Transverse colon (tissue), 4 donors: ENCODE data around the gene MANBA. TPM values are rescaled to one million over a fixed set of nuclear protein-coding genes. Genes with fewer than 3 reads are reported as not detected.

ENCODE experiments used
- DNase-seq: peaks from one replicate; pipeline ENCODE4 v3.0.0-alpha.2; 2019
- H3K27ac ChIP-seq, 4 donors: fragments of 200-600 bp; sonication (generic); 2 replicates each; pipeline ENCODE4 v1.5.1; 2016 to 2018; ENCODE audit warnings: inconsistent platforms in 4 of 4
- H3K27me3 ChIP-seq: fragments of 200-600 bp; sonication (generic); 2 replicates; pipeline ENCODE4 v1.5.1; 2017; ENCODE audit warnings: inconsistent platforms
- H3K36me3 ChIP-seq, 4 donors: fragments of 200-600 bp; sonication (generic); 2 replicates each; pipeline ENCODE4 v1.5.1; 2017 to 2019; ENCODE audit warnings: inconsistent platforms in 4 of 4
- H3K4me1 ChIP-seq, 4 donors: fragments of 200-600 bp; sonication (generic); 2 replicates each; pipeline ENCODE4 v1.5.1; 2017 to 2020; ENCODE audit warnings: inconsistent platforms in 4 of 4
- H3K4me3 ChIP-seq, 4 donors: fragments of 200-600 bp; sonication (generic); 1 replicate in 1 of 4; 2 replicates in 3 of 4; pipeline versions ENCODE4 v1.5.1 to v1.6.1; 2017 to 2019; ENCODE audit warnings: inconsistent platforms in 4 of 4
- H3K9me3 ChIP-seq, 2 donors: fragments of 200-600 bp; sonication (generic); 2 replicates each; pipeline ENCODE4 v1.5.1; 2017 to 2019; ENCODE audit warnings: inconsistent platforms in 2 of 2
- CTCF ChIP-seq, 5 experiments: fragments of 200-600 bp in 3 of 5; fragments of 450-650 bp in 2 of 5; sonication (generic) in 3 of 5; IDR thresholded peaks; 1 replicate in 2 of 5; 2 replicates in 3 of 5; pipeline ENCODE4 v1.5.1; 2016 to 2017; ENCODE audit warnings: antibody characterized with exemption in 5 of 5, inconsistent platforms in 3 of 5, mild to moderate bottlenecking in 2 of 5, moderate library complexity in 1 of 5
- EP300 ChIP-seq: sonication (generic); formaldehyde crosslinking; IDR thresholded peaks from one replicate; pipeline ENCODE4 v1.6.1; 2017; ENCODE audit warnings: antibody characterized with exemption, low read depth
- POLR2A ChIP-seq: fragments of 450-650 bp; IDR thresholded peaks from one replicate; pipeline ENCODE4 v1.6.1; 2016; ENCODE audit warnings: antibody characterized with exemption, mild to moderate bottlenecking, moderate library complexity
- POLR2AphosphoS5 ChIP-seq, 3 donors: sonication (generic); formaldehyde crosslinking; IDR thresholded peaks; one replicate each; pipeline ENCODE4 v1.6.1; 2016; ENCODE audit warnings: antibody characterized with exemption in 3 of 3
- WGBS, 2 donors: methylation state at CpG; one replicate each; pipeline ENCODE4 v1.1.5; 2018; ENCODE audit warnings: low coverage in 1 of 2; 5-methylcytosine and 5-hydroxymethylcytosine counted together
- in situ Hi-C, 4 donors: fragments of 200-750 bp; cut with MboI; loops; one replicate each; pipeline versions ENCODE4 v1.15.0 to v1.15.1; 2017; ENCODE audit warnings: low sequenced_read_pairs in 3 of 4, low pct_ligation_motif_present in 1 of 4, low pct_unique_long_range_greater_than_20kb in 1 of 4
- intact Hi-C: fragments of 100-400 bp; cut with DNase I; formaldehyde crosslinking; loops from one replicate; pipeline ENCODE4 v1.15.1; 2023; ENCODE audit warnings: low total_unique reads
- total RNA-seq, 4 donors: library from RNA; depleted of rRNA; stranded (reverse); fragments of >200 nt; gene quantifications; one replicate each; pipeline ENCODE4 v1.1.0, GENCODE V29; 2016

MANBA gene
- total RNA-seq, 4 donors from 2014 or later = 7.5 to 110 (median 27.9) TPM

GRCh38 chr4:102736636-102737549 lies 23.9 kb downstream of the MANBA start:
- Histone ChIP-seq H3K4me1 (peaks cover 0 to 6% (median 1%) of the 10 kb centered on the region in 4 donors), H3K9me3 (no peaks in the 10 kb centered on the region), H3K4me3 (no peak overlapping the region), H3K27me3 (no peaks in the 10 kb centered on the region), H3K36me3 (no peaks in the 10 kb centered on the region), H3K27ac (no peak overlapping the region)
- TF ChIP-seq EP300 (no peak), POLR2AphosphoS5 (IDR thresholded peaks at IDR 0.05) (no peak), CTCF (IDR thresholded peaks at IDR 0.05) (no peak), POLR2A (no peak)
- DNase-seq = no peak
- in situ Hi-C loops = no loop called here
- intact Hi-C loops = loop anchor here (5.0 kb wide), 1 partner anchor 1925 kb away; no protein-coding TSS in a partner anchor
- 87 to 92% methylated on average over 8 to 11 of the region's 11 CpGs for WGBS, 2 donors

GRCh38 chr4:102735582-102735981 lies 25.2 kb downstream of the MANBA start:
- intact Hi-C loops (loop anchor here (5.0 kb wide), 1 partner anchor 1923 kb away; no protein-coding TSS in a partner anchor), in situ Hi-C loops (no loop called here)
- H3K4me3 ChIP-seq = no peak overlapping the region
- no peaks in the 10 kb centered on the region for H3K9me3 ChIP-seq
- no peaks in the 10 kb centered on the region for H3K27me3 ChIP-seq
- peaks cover 0 to 6% (median 1%) of the 10 kb centered on the region in 4 donors for H3K4me1 ChIP-seq
- no peak for DNase-seq
- H3K27ac ChIP-seq = no peak overlapping the region
- TF ChIP-seq EP300 (no peak), CTCF (IDR thresholded peaks at IDR 0.05) (no peak), POLR2A (no peak), POLR2AphosphoS5 (IDR thresholded peaks at IDR 0.05) (no peak)
- WGBS, 2 donors = 60 to 64% methylated on average over 1 of the region's 1 CpG
- H3K36me3 ChIP-seq = no peaks in the 10 kb centered on the region

GRCh38 chr4:102734591-102735385 lies 26.0 kb downstream of the MANBA start:
- no peak for TF ChIP-seq POLR2AphosphoS5 (IDR thresholded peaks at IDR 0.05)
- no peak for TF ChIP-seq CTCF (IDR thresholded peaks at IDR 0.05)
- TF ChIP-seq EP300 = no peak
- no peak for TF ChIP-seq POLR2A
- intact Hi-C loops (loop anchor here (5.0 kb wide), 1 partner anchor 1922 kb away; no protein-coding TSS in a partner anchor), in situ Hi-C loops (no loop called here)
- H3K4me1 ChIP-seq = peaks cover 0 to 6% (median 1%) of the 10 kb centered on the region in 4 donors
- no peak for DNase-seq
- WGBS, 2 donors = 70 to 78% methylated on average over 4 to 5 of the region's 5 CpGs
- H3K9me3 ChIP-seq = no peaks in the 10 kb centered on the region
- H3K4me3 ChIP-seq = no peak overlapping the region
- H3K36me3 ChIP-seq = no peaks in the 10 kb centered on the region
- H3K27me3 ChIP-seq = no peaks in the 10 kb centered on the region
- H3K27ac ChIP-seq = no peak overlapping the region

GRCh38 chr4:102734116-102734515 lies 26.7 kb downstream of the MANBA start:
- H3K27me3 ChIP-seq = no peaks in the 10 kb centered on the region
- in situ Hi-C loops (no loop called here), intact Hi-C loops (no loop called here)
- peaks cover 0 to 6% (median 1%) of the 10 kb centered on the region in 4 donors for H3K4me1 ChIP-seq
- H3K9me3 ChIP-seq = no peaks in the 10 kb centered on the region
- no peak overlapping the region for H3K27ac ChIP-seq
- DNase-seq = no peak
- H3K36me3 ChIP-seq = no peaks in the 10 kb centered on the region
- WGBS, 2 donors = 80 to 87% methylated on average over 1 to 5 of the region's 5 CpGs
- TF ChIP-seq CTCF (IDR thresholded peaks at IDR 0.05) (no peak), POLR2A (no peak), POLR2AphosphoS5 (IDR thresholded peaks at IDR 0.05) (no peak), EP300 (no peak)
- H3K4me3 ChIP-seq = no peak overlapping the region
